GM03348 (cell line): Measurements from ENCODE around the gene SLC2A2.

Experiments
- DNase-seq: peaks from one replicate; pipeline ENCODE4 v3.0.0; 2012; ENCODE audit warnings: low spot score

The SLC2A2 gene

DNA sequence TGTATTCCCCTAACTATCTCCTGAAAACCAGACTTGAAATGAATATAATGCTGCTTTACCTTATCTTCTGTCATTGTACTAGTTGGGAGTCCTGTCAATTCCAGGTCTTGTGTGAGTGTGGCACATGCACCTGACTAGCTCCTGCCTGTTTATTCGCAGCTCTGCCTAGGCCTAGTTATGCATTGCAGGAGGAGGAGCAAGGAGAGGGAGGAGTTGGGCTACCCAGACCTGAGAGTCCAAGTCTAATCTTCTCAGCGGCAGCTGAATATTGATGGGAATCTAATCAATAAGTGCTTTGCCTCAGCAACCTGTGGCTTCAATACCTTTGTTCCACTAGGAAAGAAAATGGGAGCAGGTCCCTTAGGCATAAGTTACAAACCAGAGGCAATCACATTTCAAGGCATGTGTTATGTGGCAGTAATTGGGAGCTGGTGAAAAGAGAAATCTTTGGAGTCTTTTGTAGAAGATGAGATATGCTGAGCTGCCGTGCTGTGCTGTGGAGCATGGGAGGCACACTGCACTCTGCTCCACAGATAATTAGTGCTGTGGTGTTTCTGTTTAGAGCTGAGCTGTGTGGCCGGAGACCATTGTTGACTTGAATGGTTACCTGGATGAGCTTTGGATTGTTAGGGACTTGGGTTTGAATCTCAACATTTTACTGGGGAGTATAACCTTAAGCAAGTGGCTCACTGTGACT is at the start of gene SLC2A2:
Gene SLC2A2, minus strand, starts transcription at position 124 of the 697 bp plus-strand sequence. Its CDS starts 50 bp downstream, at position 74.
- DNase-seq = no peak

- no peak for DNase-seq
These were observed 45.9 kb upstream of the SLC2A2 start for GRCh38 chr3:171072432-171072831.

DNA sequence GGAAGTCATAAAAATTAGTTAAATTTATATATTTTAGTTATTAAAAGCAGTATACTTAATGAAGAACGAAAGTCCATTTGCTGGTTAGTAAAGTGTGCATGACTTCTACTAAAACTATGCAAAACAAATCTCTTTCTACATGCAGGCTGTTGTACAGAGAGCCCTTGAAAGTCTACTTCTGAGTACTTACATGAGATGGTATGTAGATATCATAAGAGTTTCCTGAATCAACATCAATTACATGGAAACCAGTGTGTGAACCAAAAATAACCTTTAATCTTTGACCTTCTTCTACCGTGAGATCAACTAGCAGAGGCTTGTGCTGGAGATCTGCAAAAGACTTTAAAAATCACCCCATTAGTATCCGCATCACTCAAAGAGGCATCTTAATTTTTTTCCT is 42.1 kb upstream of the SLC2A2 start:
- no peak for DNase-seq

- no peak for DNase-seq
These were observed 39.7 kb upstream of the SLC2A2 start for GRCh38 chr3:171066206-171066605.

DNA sequence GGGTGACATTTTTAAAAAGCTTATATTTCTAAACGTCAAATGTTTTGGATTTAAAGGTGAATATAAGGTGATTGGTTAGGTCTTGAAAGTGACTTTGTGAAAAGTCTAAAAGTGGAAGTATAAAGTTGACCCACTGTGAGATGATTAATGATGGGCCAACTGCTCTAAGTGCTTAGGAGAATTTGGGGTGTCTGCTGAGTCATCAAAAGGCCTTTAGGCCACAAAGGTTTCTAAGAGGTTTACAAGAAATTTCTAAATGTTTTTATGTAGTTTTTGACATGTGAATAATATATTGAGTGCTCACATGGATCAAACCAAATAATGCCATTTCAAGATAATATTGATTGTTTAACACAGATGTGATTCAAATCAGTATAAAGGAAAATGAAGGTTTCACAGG is 39.2 kb upstream of the SLC2A2 start:
- no peak for DNase-seq

DNA sequence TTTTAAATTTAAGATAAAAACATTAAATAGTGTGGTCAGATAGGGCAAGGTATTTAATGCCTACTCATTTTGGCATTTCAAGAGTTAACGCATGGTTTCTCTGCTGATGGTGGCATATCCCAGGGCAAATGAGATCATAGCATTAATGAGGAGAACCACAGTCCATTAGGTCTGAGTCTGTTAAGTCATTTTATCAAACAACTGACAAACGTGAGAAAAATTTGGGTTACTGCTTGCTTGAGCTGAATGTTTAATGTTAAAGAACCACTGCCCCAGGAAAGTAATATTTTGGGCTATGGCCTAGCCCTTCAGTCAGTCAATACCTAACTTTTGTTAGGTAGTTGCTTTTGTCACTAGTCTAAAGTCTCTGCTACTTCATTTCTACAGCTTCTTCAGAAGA is 37.9 kb upstream of the SLC2A2 start:
- DNase-seq = no peak

DNA sequence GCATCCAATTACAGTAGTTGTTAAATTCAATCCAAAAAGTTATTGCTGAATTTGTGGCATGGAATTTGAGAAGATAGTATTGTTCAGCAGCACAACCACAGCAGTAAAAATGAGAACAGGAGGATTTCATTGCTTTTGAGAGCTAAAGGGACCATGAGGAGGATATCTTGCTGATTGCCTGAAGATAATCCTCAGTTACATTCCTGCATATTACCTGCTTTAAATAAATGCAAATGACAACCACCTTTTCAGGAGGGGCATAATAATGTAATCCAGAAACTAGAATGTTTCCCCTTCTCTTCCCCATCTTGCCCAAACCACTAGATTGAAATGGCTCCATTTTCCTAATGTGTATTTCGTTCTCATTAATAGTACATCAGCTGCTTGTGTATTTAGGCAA is 35.2 kb upstream of the SLC2A2 start:
- DNase-seq = no peak

- DNase-seq = no peak
These were observed 33.5 kb upstream of the SLC2A2 start for GRCh38 chr3:171059978-171060377.

DNA sequence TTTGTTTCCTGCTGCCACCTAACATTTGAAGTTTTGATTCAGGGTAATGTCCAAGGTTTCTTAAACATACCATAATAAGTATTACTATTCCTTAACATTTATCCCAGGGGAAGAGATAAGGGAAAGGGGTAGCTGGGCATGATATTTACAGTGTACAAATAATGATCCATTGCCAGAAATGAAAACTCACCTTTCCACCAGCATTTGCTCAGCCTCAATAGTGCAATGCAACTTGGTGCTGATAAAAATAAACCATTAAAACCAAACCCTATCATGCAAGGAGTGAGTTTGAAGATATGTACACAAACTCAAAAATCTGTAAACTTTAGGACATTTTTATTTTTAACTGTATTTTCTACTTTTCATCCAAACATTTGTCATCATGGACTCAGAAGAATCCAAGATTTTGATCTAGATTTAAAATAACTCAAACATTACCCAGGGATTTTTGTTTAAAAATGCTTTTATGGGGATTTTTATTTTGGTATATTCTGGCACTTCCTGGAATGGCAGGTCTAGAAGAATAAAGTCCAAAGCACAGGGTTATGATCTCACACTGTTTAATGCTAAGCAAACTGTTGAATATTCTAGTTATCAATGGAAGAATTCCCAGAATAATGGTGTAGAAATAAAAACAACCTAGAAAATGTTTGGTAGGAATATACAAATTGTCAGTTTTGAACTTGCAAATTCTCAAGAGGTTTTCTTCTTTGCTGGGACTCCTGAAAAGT is 32.5 kb upstream of the SLC2A2 start:
- DNase-seq = no peak

GRCh38 chr3:171058058-171058457 is 31.5 kb upstream of the SLC2A2 start:
- DNase-seq = peak; percentile 40

- no peak for DNase-seq
These were observed 30.6 kb upstream of the SLC2A2 start for GRCh38 chr3:171057072-171057471.

- no peak for DNase-seq
These were observed 30.0 kb upstream of the SLC2A2 start for GRCh38 chr3:171056528-171056927.

DNA sequence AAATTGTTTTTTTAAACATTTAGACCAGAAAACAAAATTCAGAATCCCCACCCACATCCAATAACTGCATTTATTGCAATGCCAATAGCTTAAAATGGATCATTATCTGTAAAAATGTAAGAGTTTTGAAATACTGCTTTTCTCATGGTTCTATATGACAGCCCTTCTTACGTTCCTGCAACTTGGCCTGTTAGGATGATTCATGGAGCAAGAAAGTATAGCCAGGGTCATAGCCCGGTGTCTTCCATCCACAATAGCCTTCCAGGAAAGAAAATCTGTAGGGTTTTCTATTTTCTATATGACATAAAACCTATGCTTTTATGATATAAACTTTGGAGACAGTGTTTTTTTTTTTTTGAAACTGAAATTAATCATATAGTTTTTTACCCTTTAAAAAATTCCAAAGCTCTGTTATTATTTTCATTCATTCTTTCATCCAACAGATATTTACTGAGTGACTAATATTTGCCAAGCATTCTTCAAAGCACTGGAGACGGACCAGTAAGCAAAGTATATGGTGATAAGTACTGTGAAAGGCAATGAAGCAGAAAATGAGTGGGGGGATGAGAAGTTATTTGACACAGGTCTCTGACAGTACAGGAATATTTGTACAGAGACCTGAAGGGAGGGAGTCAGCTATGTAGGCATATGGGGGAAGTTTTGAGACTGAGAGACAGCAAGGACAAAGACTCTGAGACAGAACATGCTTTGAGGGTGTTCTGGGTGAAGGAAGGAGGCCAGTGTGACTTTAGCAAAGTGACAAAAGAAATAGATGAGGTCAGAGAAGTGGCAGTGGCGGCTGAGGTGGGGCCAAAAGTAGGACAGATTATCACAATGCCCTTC is 29.0 kb upstream of the SLC2A2 start:
- no peak for DNase-seq

DNA sequence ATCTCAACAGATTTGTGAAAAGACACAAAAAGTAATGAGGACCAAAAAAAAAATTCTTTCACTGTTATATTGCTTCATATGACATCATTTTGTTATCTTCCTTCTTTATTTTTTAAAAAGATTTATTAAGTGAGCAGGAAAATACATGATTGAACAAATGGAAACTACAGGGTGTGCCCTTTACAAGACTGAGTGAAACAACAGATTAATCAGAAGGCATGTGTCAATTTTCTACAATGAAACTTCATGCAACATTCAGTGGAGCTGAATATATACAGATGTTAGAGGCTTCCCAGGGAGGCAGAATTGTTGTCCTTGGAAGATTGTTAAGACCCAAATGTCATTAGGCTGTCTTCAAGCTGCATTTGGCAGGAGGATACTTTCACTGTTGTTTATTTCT is 28.4 kb upstream of the SLC2A2 start:
- peak; percentile 6 for DNase-seq

- no peak for DNase-seq
These were observed 27.7 kb upstream of the SLC2A2 start for GRCh38 chr3:171054231-171054630.

GRCh38 chr3:171049861-171050444 is 23.4 kb upstream of the SLC2A2 start:
- DNase-seq = peak; percentile 64

GRCh38 chr3:171046760-171047159 is 20.2 kb upstream of the SLC2A2 start:
- DNase-seq = no peak

- peak; percentile 83 for DNase-seq
These were observed 18.6 kb upstream of the SLC2A2 start for GRCh38 chr3:171044835-171045793.

DNA sequence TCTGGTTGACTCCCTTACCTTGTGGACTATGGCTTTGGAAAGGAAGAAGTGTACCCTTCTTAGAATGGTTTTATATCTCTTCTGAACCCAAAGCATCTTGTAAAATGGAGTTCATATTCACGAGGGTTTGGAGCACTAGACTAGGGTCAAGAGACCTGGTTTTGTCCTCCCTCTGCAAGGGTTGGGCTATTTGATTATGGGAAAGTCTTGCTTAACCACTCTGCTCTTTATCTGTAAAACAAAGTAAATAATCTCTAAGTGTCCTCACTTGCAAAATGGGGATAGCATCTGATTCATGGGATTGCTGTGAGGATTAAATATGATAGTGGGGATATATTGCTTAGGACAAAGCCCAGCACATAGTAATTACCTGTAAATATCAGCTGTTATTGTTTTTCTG is 17.9 kb upstream of the SLC2A2 start:
- no peak for DNase-seq

GRCh38 chr3:171039674-171040073 is 13.2 kb upstream of the SLC2A2 start:
- no peak for DNase-seq

DNA sequence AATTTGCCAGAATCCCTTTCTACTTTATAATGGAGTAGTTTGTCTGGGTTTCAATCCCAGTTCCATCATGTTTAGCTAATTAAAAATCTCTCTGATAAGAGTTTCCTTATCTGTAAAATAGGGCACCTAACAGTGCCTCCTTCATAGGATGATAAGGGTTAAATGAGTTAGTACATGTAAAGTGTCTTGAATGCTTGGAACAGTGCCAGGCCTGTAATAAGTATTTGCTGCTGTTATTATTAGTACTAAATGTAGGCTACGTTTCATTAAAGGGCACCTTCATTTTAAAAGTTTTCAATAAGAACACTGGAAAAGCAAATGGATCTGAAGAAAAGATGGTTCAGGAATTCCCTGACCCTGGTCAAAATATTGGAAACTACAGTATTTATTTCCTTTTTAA is 11.8 kb upstream of the SLC2A2 start:
- DNase-seq = no peak
